ENCODE results near the gene SERPINA3.

Gene SERPINA3

GRCh38 chr14:94614802-94615201, 2.6 kb downstream of the SERPINA3 start:
- DNase-seq: no peak

GRCh38 chr14:94615254-94615653, 3.1 kb downstream of the SERPINA3 start:
- DNase-seq: no peak

GRCh38 chr14:94615823-94616570, 3.8 kb downstream of the SERPINA3 start:
- no peak for DNase-seq

GRCh38 chr14:94617366-94617941, 5.3 kb downstream of the SERPINA3 start:
- no peak for DNase-seq

GRCh38 chr14:94617988-94618822, 6.0 kb downstream of the SERPINA3 start:
- no peak for DNase-seq

- DNase-seq: no peak
Measured at GRCh38 chr14:94619297-94619696, 7.1 kb downstream of the SERPINA3 start.

- DNase-seq: no peak
Measured at GRCh38 chr14:94620597-94620996, 8.4 kb downstream of the SERPINA3 start.

GRCh38 chr14:94621358-94622134, 9.4 kb downstream of the SERPINA3 start:
- DNase-seq: no peak

GRCh38 chr14:94622653-94623421, 10.6 kb downstream of the SERPINA3 start:
- DNase-seq: no peak

- no peak for DNase-seq
Measured at GRCh38 chr14:94623422-94623809, 11.2 kb downstream of the SERPINA3 start.

GRCh38 chr14:94623856-94624499, 11.8 kb downstream of the SERPINA3 start:
- no peak for DNase-seq

- DNase-seq: no peak
Measured at GRCh38 chr14:94624537-94625352, 12.6 kb downstream of the SERPINA3 start.

GRCh38 chr14:94625353-94625635, 13.1 kb downstream of the SERPINA3 start:
- no peak for DNase-seq

- DNase-seq: no peak
Measured at GRCh38 chr14:94628578-94628977, 16.4 kb downstream of the SERPINA3 start.

GRCh38 chr14:94630396-94630795, 18.2 kb downstream of the SERPINA3 start:
- DNase-seq: no peak

GRCh38 chr14:94631050-94631449, 18.9 kb downstream of the SERPINA3 start:
- no peak for DNase-seq

GRCh38 chr14:94631536-94632304, 19.5 kb downstream of the SERPINA3 start:
- DNase-seq: no peak

- DNase-seq: no peak
Measured at GRCh38 chr14:94632305-94632590, 20.1 kb downstream of the SERPINA3 start.

- DNase-seq: no peak
Measured at GRCh38 chr14:94633121-94633520, 20.9 kb downstream of the SERPINA3 start.

- DNase-seq: no peak
Measured at GRCh38 chr14:94635154-94635553, 23.0 kb downstream of the SERPINA3 start.
